ENCODE measurements around the gene VTN.

Gene VTN

GRCh38 chr17:28402844-28403243, 32.7 kb upstream of the VTN start:
- peaks cover 16% of the 10 kb centered on the region for H3K4me1 ChIP-seq
- peaks cover 9% of the 10 kb centered on the region for H3K36me3 ChIP-seq (replicated peaks)
- H3K9me3 ChIP-seq, result no peaks in the 10 kb centered on the region
- DNase-seq (ENCODE audit: low spot score in 2 of 2), result no peak
- H3K27me3 ChIP-seq (ENCODE audit: low read depth), result no peaks in the 10 kb centered on the region
- no peak overlapping the region for H3K4me3 ChIP-seq
- in situ Hi-C loops (cut with MboI; ENCODE audit: low sequenced_read_pairs), result loop anchor here (25.0 kb wide), 1 partner anchor 366 kb away; the partner anchor contains the start of gene NLK

DNA sequence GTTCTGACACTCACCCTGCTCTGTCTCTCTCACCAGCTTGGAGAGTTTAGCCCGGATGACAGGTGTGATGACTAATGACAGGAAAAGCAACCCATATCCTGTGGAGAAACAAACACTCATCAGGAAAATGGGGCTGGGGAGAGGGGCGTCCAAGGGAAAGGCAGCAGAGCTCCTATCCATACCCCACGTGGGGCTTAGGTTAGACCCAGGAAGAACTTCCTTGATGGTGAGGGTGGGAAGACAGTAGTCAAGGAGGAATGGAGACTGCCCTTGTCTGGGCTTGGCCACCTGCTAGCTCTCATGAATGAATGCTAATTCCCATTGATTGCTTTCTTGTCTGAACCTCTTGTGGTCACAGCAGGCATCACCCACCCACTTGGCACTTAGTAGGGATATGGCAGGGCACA, 32.1 kb upstream of the VTN start:
- no peaks in the 10 kb centered on the region for H3K9me3 ChIP-seq
- no peak for DNase-seq (ENCODE audit: low spot score in 2 of 2)
- H3K4me1 ChIP-seq, result peaks cover 13% of the 10 kb centered on the region
- no peak overlapping the region for H3K4me3 ChIP-seq
- H3K36me3 ChIP-seq (replicated peaks), result peaks cover 9% of the 10 kb centered on the region
- H3K27me3 ChIP-seq (ENCODE audit: low read depth), result no peaks in the 10 kb centered on the region
- in situ Hi-C loops (cut with MboI; ENCODE audit: low sequenced_read_pairs), result loop anchor here (25.0 kb wide), 1 partner anchor 365 kb away; the partner anchor contains the start of gene NLK

- H3K36me3 ChIP-seq (replicated peaks), result peaks cover 9% of the 10 kb centered on the region
- H3K4me1 ChIP-seq, result no peaks in the 10 kb centered on the region
- in situ Hi-C loops (cut with MboI; ENCODE audit: low sequenced_read_pairs), result loop anchor here (25.0 kb wide), 2 partner anchors 363 to 613 kb away; partner anchors contain the start of gene NLK
Observed at GRCh38 chr17:28399808-28400207, 29.7 kb upstream of the VTN start.

DNA sequence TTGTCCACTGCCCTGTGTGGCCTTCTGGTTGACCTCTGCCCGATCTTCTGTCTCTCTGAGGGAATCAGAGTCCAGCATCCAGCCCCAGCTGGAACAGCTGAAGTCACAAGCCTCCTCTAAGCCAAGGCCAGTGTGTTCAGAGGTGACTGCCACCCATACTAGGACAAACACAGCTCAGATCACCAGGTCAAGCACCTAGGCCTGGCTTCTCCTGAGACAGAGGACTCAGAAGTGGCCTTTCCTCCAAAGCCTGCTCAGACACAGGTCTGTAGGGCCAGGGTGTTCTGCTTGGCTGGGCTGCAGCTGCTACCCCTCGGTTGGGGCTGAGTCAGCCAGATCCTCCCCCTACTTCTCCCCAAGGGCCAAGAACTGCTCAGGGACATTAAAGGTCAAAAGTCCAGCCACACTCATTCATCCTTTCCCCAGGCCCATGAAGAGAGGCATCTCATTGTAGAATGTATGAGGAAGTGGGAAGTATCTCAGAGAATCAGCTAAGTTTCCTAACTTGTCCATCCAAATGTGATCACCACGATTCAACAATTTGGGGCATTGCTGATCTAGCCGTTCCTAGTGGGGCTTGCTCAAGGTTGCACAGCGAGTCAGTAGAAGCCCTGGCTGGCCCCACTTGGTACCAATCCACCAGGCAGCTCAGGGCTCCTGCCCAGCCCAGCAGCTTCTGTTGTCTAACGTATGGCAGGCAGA, 28.3 kb upstream of the VTN start:
- Histone ChIP-seq H3K27me3 (ENCODE audit: low read depth) (no peaks in the 10 kb centered on the region), H3K9me3 (no peaks in the 10 kb centered on the region), H3K36me3 (replicated peaks) (peaks cover 9% of the 10 kb centered on the region; the same call in 1 of the 2 replicates), H3K4me3 (no peak overlapping the region), H3K4me1 (no peaks in the 10 kb centered on the region)
- in situ Hi-C loops (cut with MboI; ENCODE audit: low sequenced_read_pairs), result loop anchor here (25.0 kb wide), 1 partner anchor 611 kb away; no protein-coding TSS in a partner anchor
- DNase-seq (ENCODE audit: low spot score in 2 of 2), result no peak

More at GRCh38 chr17:28399808-28400207, 29.7 kb upstream of the VTN start:
- Histone ChIP-seq H3K4me3 (no peak overlapping the region), H3K27me3 (ENCODE audit: low read depth) (no peaks in the 10 kb centered on the region), H3K9me3 (no peaks in the 10 kb centered on the region)
- no peak for DNase-seq (ENCODE audit: low spot score in 2 of 2)

GRCh38 chr17:28397687-28398279, 27.7 kb upstream of the VTN start:
- no peaks in the 10 kb centered on the region for H3K27me3 ChIP-seq (ENCODE audit: low read depth)
- H3K9me3 ChIP-seq, result no peaks in the 10 kb centered on the region
- DNase-seq (ENCODE audit: low spot score in 2 of 2), result no peak
- H3K4me1 ChIP-seq, result no peaks in the 10 kb centered on the region
- no peak overlapping the region for H3K4me3 ChIP-seq
- H3K36me3 ChIP-seq (replicated peaks), result peaks cover 9% of the 10 kb centered on the region; the same call in 1 of the 2 replicates
- in situ Hi-C loops (cut with MboI; ENCODE audit: low sequenced_read_pairs), result loop anchor here (25.0 kb wide), 1 partner anchor 610 kb away; no protein-coding TSS in a partner anchor

DNA sequence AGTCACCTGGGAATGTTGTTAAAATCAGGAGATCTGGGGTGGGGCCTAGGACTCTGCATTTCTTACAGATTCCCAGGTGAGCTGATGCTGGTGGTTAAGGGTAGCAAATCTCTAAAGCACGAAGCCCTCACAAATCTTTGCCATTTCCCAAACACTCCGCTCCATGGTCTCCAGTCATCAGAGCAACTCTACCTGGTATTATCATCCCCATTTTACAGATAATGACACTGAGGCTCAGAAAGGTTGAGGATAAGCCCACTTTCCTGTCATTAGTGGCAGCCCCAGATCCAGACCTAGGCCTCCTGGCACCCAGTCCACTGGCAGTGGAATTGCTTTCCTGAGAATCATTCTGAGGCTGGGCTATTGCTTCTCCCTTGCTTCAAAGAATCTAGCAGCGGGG, 27.2 kb upstream of the VTN start:
- no peak overlapping the region for H3K4me3 ChIP-seq
- in situ Hi-C loops (cut with MboI; ENCODE audit: low sequenced_read_pairs), result loop anchor here (25.0 kb wide), 1 partner anchor 610 kb away; no protein-coding TSS in a partner anchor
- DNase-seq (ENCODE audit: low spot score in 2 of 2), result no peak
- peaks cover 9% of the 10 kb centered on the region; the same call in 1 of the 2 replicates for H3K36me3 ChIP-seq (replicated peaks)
- H3K4me1 ChIP-seq, result no peaks in the 10 kb centered on the region
- H3K9me3 ChIP-seq, result no peaks in the 10 kb centered on the region
- no peaks in the 10 kb centered on the region for H3K27me3 ChIP-seq (ENCODE audit: low read depth)

DNA sequence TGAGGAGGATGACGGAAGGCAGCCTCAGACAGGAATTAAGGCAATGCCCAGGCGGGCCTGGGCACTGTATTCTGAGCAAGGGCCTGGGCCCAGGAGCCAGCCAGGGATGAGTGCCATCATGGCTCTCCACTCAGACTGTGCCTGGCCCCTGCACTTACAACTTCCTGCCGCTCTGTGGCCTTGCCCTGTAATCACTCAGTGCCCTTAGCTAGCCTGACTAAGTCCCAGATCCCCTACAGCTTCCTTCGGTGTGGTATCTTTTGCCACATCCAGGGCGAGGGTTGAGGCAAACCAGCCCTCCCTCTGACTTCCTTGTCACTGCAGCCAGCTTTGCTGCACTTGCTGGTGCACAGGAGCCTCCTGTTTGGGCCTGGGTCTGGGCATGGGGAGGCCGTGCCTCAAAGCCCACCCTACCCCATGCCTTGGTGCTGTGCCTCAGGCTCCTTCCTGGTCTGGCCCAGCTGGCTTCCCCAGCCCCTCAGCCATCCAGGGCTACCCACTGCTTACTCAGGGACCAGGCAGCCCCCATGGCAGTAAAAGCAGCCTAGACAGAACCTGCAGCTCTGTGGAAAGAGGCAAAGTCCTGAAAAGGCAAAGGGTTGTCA, 26.6 kb upstream of the VTN start:
- H3K4me1 ChIP-seq, result no peaks in the 10 kb centered on the region
- no peaks in the 10 kb centered on the region for H3K9me3 ChIP-seq
- H3K4me3 ChIP-seq, result no peak overlapping the region
- peaks cover 9% of the 10 kb centered on the region; the same call in 1 of the 2 replicates for H3K36me3 ChIP-seq (replicated peaks)
- DNase-seq (ENCODE audit: low spot score in 2 of 2), result no peak
- in situ Hi-C loops (cut with MboI; ENCODE audit: low sequenced_read_pairs), result loop anchor here (25.0 kb wide), 1 partner anchor 609 kb away; no protein-coding TSS in a partner anchor
- H3K27me3 ChIP-seq (ENCODE audit: low read depth), result no peaks in the 10 kb centered on the region

DNA sequence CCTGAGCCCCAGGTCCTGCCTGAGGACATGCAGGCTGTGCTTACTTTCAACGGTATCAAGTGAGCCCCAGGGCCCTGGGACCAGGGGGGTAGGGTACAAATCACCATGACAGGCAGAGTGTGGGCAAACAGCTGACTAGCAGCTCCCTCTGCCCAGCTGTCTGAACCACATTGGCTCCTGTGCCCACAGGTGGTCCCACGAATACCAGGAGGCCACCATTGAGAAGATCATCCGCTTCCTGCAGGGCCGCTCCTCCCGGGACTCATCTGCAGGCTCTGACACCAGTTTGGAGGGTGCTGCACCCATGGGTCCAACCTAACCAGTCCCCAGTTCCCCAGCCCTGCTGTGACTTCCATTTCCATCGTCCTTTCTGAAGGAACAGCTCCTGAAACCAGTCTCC, 25.9 kb upstream of the VTN start:
- in situ Hi-C loops (cut with MboI; ENCODE audit: low sequenced_read_pairs), result loop anchor here (25.0 kb wide), 1 partner anchor 609 kb away; no protein-coding TSS in a partner anchor
- no peak overlapping the region for H3K4me3 ChIP-seq
- DNase-seq (ENCODE audit: low spot score in 2 of 2), result no peak
- H3K36me3 ChIP-seq (replicated peaks), result peaks cover 8% of the 10 kb centered on the region; the same call in 1 of the 2 replicates
- no peaks in the 10 kb centered on the region for H3K9me3 ChIP-seq
- no peaks in the 10 kb centered on the region for H3K4me1 ChIP-seq
- no peaks in the 10 kb centered on the region for H3K27me3 ChIP-seq (ENCODE audit: low read depth)

- no peak overlapping the region for H3K4me3 ChIP-seq
- in situ Hi-C loops (cut with MboI; ENCODE audit: low sequenced_read_pairs), result loop anchor here (25.0 kb wide), 1 partner anchor 608 kb away; no protein-coding TSS in a partner anchor
- peaks cover 7% of the 10 kb centered on the region; the same call in 1 of the 2 replicates for H3K36me3 ChIP-seq (replicated peaks)
- no peaks in the 10 kb centered on the region for H3K9me3 ChIP-seq
- no peaks in the 10 kb centered on the region for H3K4me1 ChIP-seq
- DNase-seq (ENCODE audit: low spot score in 2 of 2), result no peak
- no peaks in the 10 kb centered on the region for H3K27me3 ChIP-seq (ENCODE audit: low read depth)
Observed at GRCh38 chr17:28395426-28395825, 25.3 kb upstream of the VTN start.

DNA sequence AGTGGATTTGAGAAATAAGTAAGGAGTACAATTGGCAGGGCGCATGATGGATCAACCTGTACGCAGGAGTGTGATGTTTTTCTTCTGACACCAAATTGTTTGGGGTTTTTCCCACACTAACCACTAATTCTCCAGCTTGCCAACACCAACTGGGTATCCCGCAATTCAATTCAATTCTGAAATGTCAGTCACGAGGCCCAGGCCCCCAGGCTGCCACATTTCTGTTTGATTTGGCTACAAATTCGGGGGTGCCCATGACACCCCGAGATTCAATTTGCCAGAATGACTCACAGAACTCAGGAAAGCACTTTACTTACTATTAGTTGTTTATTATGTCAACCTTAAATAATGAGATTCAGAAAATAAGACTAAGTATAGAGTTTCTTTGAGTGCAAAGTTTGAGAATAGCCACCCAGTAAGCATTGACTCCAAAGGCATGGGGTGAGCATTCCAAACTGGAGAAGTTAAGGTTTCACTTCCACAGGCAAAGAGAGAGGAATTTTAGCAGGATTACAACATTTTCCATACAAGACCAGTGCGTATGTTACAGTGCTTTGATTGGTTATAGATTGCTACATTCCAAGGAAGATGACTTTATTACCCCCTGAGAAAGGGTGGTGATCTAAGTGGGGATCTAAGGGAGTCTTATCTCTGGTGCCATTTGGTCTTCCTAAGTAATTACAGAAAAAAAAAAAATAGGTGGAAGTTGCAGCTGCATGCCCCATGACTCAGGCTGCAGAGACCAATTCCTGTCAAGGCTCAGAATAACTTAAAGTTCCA, 24.4 kb upstream of the VTN start:
- no peaks in the 10 kb centered on the region for H3K27me3 ChIP-seq (ENCODE audit: low read depth)
- no peaks in the 10 kb centered on the region for H3K9me3 ChIP-seq
- in situ Hi-C loops (cut with MboI; ENCODE audit: low sequenced_read_pairs), result loop anchor here (25.0 kb wide), 1 partner anchor 607 kb away; no protein-coding TSS in a partner anchor
- no peak overlapping the region for H3K4me3 ChIP-seq
- H3K4me1 ChIP-seq, result no peaks in the 10 kb centered on the region
- H3K36me3 ChIP-seq (replicated peaks), result peaks cover 7% of the 10 kb centered on the region; the same call in 1 of the 2 replicates
- no peak for DNase-seq (ENCODE audit: low spot score in 2 of 2)

- H3K9me3 ChIP-seq, result no peaks in the 10 kb centered on the region
- no peaks in the 10 kb centered on the region for H3K4me1 ChIP-seq
- no peak overlapping the region for H3K4me3 ChIP-seq
- H3K27me3 ChIP-seq (ENCODE audit: low read depth), result no peaks in the 10 kb centered on the region
- in situ Hi-C loops (cut with MboI; ENCODE audit: low sequenced_read_pairs), result loop anchor here (25.0 kb wide), 1 partner anchor 605 kb away; no protein-coding TSS in a partner anchor
- peaks cover 7% of the 10 kb centered on the region; the same call in 1 of the 2 replicates for H3K36me3 ChIP-seq (replicated peaks)
- DNase-seq (ENCODE audit: low spot score in 2 of 2), result no peak
Observed at GRCh38 chr17:28392491-28392890, 22.4 kb upstream of the VTN start.

DNA sequence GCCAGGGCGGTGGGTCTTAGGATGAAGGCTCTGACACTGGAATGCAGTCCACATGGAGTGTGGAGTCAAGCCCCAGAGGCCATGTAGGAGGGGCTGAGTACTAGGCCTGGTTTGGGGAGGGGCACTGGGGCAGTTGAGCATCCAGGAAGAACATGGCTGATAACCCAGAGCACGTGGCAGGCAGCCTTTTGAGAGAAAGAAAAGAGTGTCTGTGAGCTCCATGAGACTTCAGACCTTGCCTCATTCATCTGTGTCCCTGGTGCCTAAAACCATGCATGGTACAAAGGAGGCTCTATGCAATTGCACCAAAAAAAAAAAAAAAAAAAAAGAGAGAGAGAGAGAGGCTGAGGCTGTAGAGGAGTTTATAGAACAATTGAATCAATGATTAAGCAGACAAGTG, 21.3 kb upstream of the VTN start:
- H3K9me3 ChIP-seq, result no peaks in the 10 kb centered on the region
- H3K27me3 ChIP-seq (ENCODE audit: low read depth), result no peaks in the 10 kb centered on the region
- H3K36me3 ChIP-seq (replicated peaks), result peaks cover 7% of the 10 kb centered on the region; the same call in 1 of the 2 replicates
- no peaks in the 10 kb centered on the region for H3K4me1 ChIP-seq
- no peak for DNase-seq (ENCODE audit: low spot score in 2 of 2)
- H3K4me3 ChIP-seq, result no peak overlapping the region
- in situ Hi-C loops (cut with MboI; ENCODE audit: low sequenced_read_pairs), result loop anchor here (25.0 kb wide), 1 partner anchor 604 kb away; no protein-coding TSS in a partner anchor

GRCh38 chr17:28390984-28391383, 20.9 kb upstream of the VTN start:
- no peaks in the 10 kb centered on the region for H3K27me3 ChIP-seq (ENCODE audit: low read depth)
- no peaks in the 10 kb centered on the region for H3K4me1 ChIP-seq
- peaks cover 7% of the 10 kb centered on the region; the same call in 1 of the 2 replicates for H3K36me3 ChIP-seq (replicated peaks)
- no peak overlapping the region for H3K4me3 ChIP-seq
- no peaks in the 10 kb centered on the region for H3K9me3 ChIP-seq
- no peak for DNase-seq (ENCODE audit: low spot score in 2 of 2)
- in situ Hi-C loops (cut with MboI; ENCODE audit: low sequenced_read_pairs), result loop anchor here (25.0 kb wide), 1 partner anchor 604 kb away; no protein-coding TSS in a partner anchor
